Iris pigment epithelial cell (primary cell): ENCODE data around the gene KRT4.

Source experiments
- DNase-seq: peaks from one replicate; pipeline ENCODE4 v3.0.0-alpha.2; 2011; ENCODE audit warnings: low read depth

The KRT4 gene

DNA sequence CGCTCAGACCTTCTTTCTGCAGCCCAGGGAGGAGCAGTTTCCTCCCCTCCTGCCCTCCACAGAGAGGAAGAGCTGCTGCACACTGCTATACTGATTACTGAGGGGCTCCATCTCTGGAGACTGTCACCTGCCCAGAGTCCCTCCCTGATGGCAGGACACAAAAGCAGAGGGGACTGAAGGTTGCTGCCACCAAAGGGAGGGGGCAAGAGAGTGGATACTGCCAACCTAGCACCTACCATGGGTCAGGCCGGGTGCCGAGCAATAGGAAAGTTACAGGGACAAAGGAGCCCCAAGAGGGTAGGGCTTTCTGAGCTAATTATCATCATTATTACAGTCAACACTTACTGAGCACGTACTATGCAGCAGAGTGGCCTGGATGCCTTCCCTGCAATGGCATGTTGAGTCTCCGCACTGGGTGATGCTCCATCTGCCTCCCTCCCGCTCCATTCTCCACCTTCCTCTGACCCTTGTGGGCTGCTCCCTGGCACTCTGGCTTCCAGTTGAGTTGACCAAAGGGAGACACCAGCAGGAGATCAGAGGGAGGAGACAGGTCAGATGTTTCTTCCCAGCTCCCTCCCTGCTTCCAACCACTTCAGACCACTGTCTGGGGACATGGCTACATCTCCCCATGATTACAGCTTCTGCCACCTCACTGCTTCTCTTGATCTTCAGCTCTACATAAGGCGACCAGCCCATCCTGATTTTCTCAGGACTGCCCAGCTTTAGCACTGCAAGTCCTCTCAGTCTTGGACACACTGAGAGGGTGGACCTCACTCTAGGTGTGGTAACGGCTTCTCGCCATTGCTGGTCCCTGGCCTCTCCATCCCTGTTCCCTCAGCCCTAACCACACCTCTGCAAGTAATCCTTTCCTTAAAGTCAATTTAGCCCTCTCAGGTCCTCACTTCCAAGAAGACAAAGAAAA, 22.8 kb upstream of the KRT4 start:
- no peak for DNase-seq

DNA sequence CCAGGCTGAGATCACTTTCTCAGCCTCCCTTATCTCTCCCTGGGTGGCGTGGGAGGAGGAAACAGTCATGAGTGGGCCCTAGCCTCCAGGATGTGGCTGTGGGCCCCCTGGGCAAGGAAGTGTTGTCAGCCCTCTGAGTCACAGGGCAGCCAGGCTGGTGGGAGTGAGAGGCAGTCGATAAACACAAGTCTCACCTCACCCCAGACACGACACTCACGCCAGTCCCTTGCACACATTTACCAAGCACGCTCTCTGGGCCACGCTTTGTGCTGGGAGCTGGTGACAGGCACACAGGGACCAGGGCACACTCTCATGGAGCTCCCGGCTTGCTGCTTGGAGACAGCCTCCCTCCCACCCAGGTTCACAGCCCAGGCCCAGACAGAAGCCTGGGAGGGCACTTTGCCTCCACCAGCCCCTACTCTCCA, 22.1 kb upstream of the KRT4 start:
- DNase-seq: peak; percentile 78

DNA sequence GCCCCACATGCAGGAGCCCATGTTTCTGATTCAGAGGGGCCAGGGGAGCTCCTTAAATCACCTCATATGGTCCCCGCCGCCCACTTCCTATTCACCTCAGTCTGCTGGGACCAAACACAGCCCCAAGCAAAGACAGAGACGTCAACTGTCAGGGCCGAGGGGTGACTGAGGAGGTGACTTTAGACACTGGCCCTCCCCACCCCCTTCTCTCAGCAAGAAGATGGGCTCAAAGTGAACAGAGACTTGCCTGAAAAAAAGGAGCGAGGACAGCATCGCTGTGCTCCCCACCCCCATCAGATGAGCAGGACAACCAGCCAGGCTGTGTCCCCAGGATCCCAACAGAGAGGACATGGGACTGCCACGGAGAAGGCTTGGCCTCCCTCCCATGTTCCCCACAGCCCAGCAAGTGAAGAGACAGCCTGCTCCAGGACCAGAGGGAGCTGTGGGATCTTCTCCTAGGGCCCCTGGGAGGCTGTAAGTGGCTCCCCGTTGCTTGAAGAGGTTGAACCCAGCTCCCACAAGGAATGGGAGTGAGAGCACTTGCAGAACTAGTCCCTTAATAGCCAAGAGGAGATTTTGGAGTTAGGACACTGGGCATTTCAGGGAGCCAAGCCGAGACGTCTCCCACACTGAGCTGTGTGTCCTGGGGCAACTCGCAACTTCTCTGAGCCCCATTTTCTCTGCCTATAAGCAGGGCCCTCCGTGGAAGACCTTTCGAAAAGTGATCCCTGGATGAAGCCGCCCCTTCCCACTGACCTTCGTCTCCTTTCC, 21.5 kb upstream of the KRT4 start:
- DNase-seq: no peak

DNA sequence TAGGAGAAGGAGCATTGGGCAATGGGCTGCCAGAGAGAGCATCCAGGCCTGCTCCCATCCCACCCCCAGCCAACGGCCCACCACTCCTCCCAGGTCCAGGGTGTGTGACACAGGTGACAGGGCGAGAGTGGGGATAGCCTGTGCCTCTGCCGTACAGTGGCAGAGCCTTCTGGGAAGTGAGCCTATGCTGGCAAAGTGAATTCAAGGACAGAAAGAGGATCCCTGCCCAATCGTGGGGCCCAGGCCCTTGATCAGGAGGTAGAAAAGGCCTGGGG, 20.7 kb upstream of the KRT4 start:
- DNase-seq: no peak

DNA sequence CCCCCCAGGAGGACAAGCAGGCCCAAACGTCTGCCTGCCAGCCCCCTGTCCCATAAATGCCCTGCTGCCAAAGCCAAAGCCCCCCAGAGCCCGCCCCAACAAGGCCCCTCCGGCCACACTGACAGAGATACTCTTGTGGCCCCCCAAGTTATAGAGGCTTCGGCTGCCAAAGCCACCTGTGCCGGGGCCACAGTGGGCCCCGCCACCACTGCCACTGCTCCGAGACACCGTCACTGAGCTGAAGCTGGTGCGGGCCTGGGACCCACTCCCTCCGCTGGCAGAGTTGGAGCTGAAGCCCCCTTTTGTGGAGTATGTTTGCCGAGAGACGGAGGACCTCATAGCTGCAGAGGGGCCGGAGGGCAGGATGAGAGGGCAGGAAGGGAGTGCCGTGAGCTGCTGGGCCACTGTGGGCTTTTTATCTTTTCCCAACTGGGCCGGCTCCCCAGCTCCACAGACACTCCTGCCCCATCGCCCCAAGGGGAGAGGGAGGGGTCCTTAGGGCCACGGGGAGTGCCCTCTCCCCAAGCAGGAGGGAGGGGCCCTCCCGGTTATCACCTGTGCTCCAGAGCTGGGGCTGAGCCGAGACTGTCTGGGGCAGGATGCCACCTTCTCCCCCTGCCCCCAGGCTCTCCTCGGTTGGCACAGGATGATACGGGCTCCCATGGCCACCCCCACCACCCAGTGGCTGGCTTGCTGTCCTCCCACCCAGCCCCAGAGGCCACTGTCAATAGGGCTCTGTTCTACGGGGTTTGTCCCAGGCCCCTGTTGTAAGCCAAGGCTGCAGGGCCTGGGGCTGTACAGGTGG, 20.2 kb upstream of the KRT4 start, which contains the start of gene KRT79:
KRT79 (minus strand) TSS at position 390 of the 805 bp plus-strand sequence; CDS start at position 339, 51 bp downstream.
- no peak for DNase-seq

DNA sequence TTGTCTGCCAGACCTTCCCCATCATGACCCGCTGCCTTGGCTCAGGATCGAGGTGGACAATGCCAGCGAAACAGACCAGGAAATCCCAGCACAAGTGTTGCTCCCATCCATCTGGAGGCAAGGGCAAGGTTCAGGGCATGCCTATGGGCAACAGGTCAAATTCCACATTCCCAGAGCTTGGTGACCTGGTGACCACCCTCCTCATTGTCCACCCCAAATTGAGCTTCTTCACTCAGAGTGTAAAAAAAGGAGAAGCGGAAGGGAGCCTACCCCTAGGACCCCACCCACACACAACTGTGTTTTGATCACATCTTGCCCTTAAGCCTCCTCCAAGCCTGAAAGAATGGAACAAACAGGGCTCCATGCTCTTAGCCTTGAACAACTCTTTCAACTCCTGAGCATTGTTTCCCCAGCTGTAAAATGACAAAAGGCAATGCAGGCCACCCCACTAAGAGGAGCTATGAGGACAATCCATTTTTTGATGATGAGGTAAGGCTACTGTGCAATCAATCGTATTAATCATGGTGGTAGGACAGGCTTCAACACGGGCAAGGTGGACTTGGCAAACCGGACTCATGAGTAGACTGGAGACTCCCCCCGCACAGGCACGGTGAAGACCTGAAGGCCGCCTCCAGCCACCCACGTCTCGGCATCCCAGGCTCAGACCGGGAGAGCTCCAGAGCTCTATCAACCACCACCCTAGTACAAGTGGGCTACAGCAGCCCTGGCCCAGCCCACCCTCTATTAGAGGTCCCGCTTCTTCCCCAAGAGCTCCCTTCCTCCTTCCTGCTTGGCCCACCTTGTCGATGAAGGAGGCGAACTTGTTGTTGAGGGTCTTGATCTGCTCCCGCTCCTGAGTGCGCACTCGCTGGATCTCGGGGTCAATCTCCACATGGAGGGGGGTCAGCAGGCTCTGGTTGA, 19.3 kb upstream of the KRT4 start:
- DNase-seq: no peak

DNA sequence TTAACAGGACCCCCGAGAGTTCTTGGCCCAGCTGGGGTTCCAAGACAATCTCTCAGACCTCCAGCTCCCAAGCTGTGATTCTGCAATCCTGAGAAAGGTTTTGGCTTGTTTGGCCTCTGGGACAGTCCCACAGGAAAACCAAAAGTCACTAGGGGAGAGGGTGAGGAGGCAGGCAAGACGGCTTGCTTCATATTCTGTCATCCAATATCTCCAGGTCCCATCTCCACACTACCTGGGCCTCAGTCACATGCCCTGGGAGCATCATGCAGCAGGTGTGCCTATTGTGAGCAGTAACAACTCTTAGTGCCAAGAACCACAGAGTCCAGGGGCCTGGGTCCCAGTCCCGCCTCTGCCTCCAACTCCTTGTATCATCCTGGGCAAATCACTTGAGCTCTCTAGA, 18.5 kb upstream of the KRT4 start:
- DNase-seq: no peak

DNA sequence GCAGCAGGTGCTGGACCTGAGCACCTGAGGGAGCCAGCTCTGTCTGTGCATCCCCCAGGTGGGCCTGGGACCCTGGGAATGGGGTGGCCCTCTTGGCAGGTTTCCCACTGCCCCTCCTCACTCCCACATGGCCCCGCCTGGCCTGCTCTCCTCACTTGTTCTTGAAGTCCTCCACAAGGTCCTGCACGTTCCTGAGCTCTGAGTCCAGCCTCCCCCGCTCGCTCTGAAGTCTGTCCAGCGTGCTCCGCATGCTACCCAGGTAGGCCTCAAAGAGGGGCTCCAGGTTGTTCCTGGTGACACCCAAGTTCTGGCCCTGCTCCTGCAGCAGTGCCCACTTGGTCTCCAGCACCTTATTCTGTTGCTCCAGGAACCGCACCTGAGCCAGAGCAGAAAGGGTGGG, 17.3 kb upstream of the KRT4 start:
- no peak for DNase-seq

DNA sequence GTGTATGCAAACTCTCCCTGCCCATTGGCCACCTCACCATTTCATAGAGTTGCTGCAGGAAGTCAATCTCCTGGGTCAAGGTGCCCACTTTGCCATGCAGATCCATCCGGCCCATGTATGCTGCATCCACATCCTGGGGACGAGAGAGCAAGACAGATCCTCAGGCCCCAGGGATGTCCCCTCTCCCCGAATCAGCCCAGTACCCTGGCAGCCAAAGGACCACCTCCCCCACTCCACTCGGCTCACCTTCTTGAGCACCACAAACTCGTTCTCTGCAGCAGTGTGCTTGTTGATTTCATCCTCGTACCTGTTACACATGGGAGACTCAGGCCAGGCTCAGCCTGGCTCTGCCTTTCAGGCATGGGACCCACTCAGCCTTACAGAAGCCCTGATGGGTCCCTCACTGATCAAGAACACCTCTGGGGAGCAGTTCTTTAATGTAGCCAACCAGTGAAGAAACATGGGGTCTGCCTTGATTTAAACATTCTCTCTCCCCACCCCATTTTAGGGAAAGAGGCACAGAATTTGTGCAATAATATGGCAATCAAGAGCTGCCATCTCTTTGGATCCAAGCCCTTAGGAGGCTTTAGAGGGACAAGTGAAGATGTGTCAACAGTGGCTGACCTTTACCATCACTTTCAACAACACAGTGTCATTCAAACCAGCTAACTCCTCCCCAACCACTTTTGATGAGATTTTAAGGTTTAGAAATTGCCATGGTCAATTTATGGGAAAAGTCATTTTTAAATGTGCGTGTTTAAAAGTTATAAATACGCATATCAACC, 16.3 kb upstream of the KRT4 start:
- DNase-seq: no peak

DNA sequence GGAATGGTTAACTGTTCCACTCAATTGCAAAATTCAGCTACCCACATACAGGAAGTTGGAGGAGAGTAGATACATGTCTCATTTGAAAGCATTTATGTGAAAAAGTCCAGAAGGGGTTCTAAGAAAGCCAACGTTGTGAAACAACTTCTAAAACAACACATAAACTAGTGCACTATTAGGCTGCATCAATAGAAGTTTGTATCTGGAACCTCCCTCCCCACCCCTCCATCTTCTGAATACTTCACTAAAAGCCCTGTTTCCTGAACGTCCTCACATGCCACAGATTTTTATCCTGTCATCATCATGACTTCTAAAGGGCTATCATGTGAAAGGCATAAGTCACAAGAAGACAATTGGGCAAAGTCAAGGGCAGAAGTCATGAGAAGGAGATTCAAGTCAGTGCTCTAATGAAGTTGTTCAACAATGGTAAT, 14.7 kb upstream of the KRT4 start:
- no peak for DNase-seq

DNA sequence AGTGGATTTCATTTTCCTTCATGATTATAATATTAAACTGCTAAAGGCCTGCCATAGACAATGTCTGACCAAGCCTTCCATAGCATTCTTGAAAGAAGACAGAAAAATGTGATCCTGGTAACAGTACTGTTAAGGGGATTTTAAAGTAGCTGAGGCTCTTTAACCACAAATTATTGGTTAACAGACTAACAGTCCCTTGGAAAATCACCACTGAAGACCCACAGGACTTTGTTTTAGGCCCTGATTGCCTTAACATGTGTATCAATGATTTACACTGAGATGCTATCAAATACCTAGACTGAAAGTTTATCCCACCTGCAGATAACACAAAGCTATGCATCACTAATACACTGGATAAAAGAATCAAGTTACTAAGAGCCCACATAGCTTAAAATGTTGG, 14.2 kb upstream of the KRT4 start:
- no peak for DNase-seq

DNA sequence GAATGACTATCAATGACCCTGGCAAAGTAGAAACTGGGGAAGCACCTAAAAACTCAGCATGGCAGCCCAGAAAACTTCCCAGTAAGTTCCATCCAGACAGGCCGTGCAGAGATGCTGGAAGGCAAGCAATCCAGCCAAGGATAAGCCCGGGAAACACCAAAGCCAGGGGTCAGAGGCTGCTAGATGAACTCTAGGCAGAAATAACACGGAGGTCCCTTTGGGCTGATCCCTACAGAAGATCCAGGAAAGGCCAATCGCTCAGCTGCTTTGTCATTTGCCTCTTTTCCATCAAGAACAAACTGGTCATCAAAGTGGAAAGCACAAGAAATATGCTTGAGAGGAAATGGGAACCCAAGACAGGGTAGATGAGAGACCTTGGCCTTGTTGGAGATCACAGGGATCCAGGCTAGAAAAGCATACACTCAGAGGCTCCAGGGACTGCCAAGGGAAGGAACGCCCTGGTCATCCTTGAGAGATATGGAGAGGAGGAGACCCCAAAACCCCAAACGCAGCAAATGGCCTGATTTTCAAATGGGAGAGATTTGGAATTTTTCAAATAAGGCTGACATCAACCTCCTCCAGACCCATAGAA, 13.7 kb upstream of the KRT4 start:
- DNase-seq: no peak

DNA sequence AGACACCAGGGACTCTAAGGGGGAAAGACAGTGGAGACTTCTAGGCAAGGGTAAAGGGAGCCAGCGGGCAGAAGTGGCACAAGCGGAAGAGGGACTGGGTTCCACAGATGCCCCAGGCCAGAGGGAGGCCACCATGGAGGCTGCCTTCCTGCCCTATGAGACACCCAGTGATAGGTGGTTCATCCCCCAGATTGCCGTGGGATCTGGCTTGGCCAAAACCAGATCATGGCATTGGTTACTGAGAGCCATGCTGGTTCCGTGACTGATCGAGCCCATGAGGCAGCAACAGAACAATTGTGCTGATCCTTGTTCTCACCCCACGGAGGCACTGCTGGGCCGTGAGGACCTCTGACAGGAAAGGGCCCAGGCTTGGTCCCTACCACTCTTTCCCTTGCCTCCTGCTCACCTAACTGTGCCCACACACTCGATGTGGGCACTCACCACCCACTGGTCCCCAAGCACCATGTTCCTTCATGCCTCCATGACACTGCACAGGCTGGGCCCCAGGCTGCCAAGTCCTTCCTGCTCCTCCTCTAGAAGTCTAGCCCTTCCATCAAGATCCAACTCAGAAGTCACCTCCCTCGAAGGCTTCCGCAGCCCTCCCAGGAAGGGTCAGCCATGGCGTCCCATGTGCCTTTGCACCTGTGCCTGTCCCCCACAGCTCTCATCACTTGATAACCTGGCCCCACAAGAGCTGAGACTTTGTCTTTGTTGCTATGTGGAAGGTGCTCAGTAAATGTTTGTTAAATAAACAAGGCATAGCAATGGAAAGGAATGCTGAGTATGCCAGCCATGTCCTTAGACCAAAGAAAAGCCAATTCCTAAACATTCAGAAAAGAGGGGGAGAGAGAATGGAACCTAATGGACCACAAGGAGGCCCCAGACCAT, 12.9 kb upstream of the KRT4 start:
- no peak for DNase-seq

DNA sequence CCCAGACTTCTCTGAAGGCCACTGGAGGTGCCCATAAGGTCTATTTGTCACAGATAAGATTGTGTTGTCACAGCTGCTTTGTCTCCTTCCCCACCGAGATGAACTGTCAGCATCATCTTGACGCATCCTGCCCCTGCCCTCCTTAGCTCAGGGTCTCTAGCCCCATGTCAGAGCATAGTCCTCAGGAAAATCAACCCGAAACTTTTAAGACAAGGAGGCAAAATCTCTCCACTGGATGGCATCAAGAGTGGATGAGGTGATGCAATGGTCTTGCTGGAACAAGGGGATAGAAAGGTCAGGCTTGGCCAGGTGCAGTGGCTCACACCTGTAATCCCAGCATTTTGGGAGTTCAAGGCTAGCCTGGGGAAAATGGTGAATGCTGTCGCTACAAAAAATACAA, 12.0 kb upstream of the KRT4 start:
- DNase-seq: no peak

DNA sequence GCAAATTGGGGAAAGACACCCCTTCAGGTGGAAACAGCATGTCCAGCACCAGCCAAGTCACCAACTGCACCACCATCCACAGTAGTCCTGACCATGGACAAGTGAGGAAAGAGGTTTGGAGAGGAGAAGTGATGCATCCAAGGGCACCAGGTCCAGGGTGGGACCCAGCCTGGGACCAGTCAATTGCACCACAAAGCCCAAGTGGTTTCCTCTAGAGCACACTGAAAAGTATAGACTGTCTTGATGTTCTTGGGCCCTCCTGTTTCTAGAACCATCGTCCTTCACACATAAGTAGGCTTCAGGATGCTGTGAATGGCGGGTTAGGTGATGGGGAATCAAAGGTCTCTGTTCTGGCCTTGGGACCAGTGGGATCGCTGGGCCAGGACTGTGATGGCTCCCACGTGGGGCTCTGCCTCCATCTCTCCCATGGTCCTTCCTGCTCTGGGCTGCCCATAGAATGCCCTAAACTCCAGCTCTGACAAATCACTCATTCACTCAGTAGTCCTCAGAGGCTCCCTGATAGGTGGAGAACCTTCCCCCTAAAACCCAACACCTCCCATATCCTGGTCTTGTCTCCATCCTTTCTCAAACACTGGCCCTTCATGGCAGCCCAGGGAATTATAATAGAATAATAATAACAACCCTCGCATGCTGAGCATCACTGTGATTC, 11.0 kb upstream of the KRT4 start:
- DNase-seq: no peak

DNA sequence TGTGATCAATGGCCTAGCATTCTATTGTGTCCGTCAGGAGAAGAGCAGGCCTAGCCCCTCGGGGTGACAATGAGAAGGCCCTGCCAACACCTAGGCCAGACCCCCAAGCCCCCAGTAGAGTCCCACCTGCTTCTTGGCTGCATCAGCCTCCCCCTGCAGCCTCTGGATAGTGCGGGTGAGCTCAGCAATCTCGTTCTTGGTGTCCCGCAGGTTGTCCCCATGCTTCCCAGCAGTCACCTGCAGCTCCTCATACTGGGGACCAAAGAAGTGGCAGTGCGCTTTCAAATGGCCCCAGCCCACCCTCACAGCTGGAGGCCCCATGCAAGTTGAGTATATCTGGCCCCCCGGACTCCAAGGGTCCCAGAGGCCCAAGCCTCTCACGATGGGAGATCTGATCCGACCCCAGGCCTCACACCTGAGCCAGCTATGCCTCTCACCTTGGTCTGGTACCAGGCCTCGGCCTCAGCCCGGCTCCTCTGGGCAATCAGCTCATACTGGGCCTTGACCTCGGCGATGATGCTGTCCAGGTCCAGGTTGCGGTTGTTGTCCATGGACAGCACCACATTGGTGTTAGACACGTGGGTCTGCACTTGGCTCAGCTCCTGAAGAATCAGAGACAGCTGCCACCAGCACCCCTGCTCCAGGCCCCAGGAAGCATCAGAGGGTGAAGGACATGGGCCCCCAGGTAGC, 10.0 kb upstream of the KRT4 start:
- DNase-seq: no peak

DNA sequence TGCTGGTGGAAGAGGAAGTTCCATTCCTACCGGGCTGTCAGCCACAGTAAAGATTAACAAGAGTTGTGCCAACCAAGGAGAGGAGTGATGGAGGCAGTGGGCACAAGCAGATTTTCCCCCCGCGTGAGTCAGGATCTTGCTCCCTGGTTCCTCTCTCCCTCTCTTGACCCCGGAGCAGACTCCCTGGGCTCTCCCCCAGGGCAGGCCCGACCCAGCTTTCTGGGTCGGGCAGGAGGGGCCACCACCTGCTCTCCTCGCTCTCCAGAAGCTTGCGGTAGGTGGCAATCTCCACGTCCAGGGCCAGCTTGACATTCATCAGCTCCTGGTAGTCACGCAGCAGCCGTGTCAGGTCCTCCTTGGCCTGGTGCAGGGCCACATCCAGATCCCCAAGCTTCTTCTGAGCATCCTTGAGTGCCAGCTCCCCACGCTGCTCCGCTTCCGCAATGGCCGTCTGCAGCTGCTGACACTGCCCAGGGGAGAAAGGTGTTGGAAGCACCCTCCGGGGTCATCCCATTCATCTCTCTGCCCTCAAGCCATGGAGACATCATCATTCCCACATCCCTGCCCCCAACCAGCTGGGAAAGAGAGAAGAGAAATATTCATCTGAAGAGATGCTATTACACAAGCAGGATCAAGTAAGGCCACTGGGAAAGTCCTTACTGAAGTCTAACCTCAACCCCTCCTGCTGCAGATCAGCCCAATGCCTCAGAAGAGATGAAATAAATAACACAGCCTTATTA, 9.0 kb upstream of the KRT4 start:
- DNase-seq: no peak
